Activated CD4-positive, alpha-beta T cell treated with anti-CD3 and anti-CD28 coated beads, Interleukin-2, amount 50 U/mL, for 4 hours (primary cell): ENCODE results near the gene SLC38A7.
"Not testable (repeated sequence)": the region's sequence is repeated elsewhere in the genome, so short reads cannot be mapped to it uniquely, and the experiment has no call there.

Experiments used
- DNase-seq, 2 experiments: peaks; one replicate each; pipeline ENCODE4 v3.0.0-alpha.2; 2020

SLC38A7 gene

DNA sequence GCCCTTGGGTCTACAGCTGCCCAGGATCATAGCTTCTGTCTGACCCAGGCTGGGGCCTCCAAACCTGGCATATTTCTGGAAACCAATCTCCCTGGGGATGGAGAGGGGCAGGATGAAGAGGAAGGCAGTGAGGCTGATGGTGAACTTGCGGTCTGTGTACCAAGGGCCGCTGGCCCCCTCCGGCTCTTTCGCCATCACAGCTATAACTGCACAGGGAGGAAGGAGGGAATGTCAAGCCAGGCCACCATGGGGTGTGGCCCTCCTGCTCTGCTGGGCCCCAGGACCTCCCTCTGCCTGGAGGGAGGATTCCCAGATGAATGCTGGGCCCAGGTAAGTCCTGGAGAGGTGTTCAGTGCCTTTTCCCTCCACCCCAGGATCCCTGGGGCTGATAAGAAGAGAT, 6.3 kb downstream of the SLC38A7 start:
- no peak for DNase-seq

DNA sequence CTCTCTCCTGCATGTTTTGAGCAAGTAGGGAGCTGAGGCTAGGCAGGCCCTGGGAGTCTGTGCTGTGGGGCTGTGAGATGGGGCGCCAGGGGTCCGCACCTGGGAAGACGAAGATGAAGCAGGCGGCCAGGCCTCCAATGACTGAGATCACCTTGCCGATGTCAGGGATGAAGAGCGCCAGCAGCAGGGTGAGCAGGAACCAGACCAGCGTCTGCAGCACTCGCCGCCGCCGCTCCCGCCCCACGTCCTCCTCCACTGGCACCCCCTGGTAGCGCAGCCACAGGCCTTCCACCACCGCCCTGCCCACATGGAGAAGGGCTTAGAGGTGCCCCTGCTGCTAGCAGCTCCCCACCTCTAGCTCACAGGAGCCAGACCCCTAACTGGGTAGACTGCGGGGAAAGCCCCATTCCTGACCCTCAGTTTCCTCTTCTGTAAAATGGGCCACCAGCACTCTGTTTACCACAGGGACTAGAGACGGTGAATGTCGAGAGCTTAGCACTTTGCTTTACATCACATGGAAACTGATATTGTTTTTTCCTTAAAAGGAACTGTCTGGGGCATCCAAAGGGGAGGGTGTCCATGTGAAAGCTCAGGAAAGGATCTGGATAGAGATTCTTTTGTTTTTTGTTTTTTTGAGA, 13.5 kb downstream of the SLC38A7 start:
- DNase-seq: no peak

DNA sequence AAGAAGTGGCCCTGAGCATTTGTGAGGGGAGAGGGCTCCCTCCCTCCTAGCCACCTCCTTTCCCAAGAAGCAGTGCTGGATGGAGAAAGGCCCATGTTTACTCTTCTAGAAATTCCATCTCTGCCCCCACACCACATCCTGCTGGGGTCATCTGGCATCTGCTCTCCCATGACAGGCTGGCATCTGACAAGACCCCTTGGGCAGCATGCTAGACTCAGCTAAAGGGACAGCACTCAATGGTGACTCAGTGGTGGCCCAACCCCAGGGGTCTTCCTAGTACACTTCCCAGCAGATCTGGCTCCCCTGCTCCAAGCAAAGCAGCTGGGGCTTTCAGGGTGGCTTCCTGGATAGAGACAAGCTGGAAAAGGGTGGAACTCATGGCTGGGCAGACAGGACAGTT, 14.4 kb downstream of the SLC38A7 start:
- no peak for DNase-seq

DNA sequence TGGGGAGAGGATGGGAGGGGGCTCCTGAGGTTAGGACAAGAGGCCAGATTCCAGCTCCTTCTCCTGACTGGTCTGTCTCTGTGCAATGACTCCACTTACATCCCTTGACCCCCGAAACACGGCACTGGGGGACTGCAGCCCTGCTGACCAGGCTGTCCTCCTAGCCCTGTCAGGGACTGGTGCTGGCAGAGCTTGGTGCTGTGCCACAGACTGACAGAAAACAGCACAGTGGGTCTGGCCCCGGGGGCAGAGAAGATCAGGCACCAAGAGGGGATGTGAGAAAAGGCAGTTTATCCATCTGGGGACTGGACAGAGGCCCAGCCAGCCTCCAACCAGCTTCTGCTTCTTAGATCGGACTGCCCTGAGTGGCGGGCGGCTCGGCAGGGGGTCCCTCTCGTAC, 19.4 kb downstream of the SLC38A7 start:
- no peak for DNase-seq

DNA sequence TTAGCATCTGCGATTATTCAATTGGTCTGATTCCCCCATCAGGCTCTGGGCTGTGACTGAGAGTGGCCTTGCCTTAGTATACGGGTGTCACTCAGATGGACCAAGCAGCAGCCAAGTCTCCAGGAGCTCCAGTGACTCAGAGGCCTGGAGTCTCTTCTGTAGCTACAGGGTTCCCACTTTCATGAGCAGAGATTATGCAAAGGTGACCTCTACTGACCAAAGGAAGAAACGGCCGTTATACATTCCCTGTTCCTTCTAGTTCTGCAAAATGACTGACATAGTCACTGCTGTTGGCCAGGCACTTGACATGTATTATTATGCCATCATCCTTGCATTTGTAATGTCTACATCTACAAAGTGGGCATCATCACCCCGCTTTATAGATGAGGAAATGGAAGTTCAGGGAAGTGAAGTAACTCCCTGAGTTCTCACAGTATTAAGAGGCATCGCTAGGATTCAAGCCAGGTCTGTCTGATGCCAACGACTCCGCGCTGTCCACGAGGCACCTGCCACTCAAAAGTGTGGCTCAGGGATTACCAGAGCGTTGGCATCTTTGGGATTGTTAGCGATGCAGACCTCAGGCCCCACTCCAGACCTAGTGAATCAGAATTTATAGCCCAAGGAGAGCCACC, 23.3 kb downstream of the SLC38A7 start:
- no peak for DNase-seq

DNA sequence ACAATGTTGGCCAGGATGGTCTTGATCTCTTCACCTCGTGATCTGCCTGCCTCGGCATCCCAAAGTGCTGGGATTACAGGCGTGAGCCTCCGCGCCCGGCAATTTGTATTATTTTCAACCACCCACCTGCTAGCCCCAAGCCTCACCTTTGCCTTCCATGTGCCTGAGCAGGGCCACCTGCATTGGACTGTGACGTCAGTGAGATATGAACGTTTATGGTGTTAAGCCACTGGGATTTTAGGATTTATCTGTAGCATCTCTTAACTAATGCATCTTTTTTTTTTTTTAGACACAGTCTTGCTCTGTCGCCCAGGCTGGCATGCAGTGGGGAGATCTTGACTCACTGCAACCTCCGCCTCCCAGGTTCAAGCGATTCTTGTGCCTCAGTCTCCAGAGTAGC, 24.7 kb downstream of the SLC38A7 start:
- not testable (repeated sequence) for DNase-seq

DNA sequence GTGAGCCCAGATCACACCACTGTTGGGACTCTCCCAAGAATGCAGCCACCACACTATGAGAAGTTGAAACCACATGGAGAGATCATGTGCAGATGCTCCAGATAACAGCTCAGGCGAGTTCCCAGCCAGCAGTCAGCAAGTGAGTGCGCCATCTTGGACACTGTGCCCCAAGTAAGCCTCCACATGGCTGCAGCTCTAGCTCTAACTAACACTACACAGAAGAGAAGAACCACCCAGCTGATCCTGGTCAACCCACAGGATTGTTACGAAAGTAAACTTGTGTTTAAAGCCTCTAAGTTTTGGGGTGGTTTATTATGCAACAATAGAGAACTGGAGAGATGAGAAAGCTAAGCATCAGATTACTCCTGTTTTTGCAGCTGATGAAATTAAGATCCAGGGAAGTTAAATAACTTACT, 25.8 kb downstream of the SLC38A7 start:
- DNase-seq: no peak

DNA sequence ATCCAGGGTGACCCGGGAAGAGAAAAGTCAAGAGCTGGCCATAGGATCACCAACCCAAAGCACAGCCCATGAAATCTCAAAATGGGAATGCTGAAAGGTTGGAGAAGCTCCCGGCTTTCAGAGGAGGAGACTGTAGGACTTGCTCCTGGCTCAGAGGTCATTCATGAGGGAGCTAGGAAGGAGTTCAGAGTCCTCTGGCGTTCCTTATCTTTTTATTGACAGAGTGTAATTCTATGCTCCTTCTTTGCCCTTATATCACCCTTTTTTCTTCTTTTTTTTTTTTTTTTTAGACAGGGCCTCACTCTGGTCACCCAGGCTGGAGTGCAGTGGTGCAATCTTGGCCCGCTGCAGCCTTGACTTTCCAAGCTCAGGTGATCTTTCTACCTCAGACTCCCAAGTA, 27.7 kb downstream of the SLC38A7 start:
- no peak for DNase-seq

DNA sequence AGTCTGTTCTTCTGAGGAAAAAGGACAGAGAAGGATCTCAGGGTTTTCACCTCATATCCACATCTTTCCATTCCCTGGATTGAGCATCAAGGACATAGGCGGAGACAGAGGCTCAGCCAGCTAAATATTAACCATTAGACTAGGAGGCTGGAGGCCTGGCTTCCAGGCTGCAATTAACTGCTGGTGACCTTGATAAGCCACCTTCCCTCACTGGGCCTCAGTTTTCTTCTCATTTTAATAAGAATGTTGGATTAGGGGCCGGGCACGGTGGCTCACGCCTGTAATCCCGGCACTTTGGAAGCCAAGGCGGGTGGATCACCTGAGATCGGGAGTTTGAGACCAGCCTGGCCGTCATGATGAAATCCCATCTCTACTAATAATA, 29.4 kb downstream of the SLC38A7 start:
- DNase-seq: no peak

DNA sequence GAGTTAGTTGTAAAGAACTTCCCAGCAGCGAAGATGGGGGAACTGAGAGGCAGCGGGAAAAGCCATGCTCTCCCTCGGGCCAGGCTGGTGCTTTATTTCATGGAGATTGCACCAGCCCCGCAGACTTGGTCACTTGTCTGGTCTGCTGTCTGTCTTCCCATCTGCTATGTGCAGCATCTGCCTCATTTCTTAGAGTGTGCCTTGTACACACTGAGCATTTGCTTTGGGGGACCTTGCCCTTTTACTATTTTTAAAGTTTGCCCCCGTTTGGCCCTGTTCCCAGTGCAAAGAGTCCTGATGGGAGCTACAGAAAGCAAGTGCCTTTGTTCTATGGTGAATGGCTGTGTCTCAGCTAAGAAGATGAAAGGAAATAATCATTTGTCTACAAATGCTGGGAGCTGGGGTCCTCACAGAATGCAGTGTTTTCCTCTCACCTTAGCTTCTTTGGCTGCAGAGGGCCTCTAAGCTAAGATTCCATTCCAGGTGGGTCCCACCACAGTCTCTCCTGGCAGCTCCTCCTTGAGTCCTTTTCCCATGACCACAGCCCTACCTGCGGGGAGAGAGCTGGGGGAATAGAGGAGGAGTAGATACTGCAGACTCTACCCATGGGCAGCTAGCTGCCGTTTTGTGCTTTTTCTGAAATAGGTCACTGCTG, 29.9 kb downstream of the SLC38A7 start:
- no peak for DNase-seq

DNA sequence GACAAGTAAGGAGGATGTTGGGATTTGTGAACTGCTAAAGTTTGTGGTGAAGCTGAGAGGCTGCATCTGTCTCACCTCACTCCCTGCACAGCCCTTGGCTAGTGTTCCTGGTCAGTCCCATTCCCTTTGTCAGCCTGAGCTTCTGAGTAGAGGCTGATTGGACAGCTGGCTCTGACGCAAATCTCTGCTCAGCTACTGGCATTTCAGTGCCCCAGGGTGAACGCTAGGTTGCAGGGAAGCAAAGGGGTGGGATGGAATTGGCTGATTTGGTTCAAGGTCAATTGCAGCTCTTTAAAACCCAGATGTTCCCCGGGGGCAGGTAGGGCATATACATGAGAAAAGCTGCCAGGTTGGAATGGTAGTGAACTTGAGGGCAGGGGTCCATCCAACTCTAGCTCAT, 31.8 kb downstream of the SLC38A7 start:
- no peak for DNase-seq

DNA sequence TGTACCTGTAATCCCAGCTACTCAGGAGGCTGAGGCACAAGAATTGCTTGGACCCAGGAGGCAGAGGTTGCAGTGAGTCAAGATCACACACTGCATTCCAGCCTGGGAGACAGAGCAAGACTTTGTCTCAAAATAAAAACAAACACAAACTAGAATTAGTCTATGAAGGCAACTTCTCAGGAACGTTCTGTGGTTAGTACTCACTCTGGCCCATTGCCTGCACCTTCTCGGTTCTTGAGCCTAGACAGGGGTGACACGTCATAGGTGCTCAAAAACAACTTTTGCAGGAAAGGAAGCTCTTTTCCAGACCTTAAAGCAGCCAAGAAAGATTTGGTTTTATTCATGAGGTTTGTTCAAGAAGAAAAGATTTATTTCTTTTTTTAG, 32.6 kb downstream of the SLC38A7 start:
- no peak for DNase-seq

DNA sequence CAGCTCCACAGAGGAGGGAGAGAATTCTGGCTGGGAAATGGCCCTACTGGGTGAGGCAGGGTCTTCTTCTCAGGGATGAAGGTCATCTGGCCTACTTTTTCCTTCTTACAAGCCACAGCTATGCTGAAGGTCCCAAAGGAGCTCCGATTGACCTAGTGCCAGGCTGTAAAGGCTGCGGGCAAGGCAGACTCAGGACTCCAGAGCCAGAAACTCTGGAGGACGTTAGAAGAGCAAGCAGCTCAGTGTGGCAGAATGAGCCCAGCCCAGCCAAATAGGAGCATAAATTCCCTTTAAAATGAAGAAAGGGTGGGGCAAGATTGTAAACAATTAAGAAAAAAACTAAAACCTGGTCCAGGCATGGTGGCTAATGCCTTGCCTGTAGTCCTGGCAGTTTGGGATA, 34.9 kb downstream of the SLC38A7 start:
- no peak for DNase-seq

DNA sequence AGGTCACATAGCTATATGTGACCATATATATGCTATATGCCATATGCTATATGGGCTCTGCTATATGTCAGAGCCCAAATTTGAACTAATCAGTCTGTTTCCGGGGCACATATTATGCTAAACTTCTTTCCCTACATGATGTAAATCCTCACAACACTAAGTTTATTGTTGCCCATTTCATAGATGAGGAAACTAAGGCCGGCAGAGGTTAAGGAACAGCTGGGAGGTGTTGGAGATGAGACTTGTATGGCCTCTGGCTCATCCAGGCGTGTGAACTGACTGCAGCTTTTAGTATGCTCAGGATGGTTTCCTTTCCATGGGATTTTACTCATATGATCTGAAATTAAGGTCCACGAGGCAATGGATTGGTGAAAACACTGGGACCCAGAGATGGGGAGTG, 37.5 kb downstream of the SLC38A7 start:
- DNase-seq: no peak

DNA sequence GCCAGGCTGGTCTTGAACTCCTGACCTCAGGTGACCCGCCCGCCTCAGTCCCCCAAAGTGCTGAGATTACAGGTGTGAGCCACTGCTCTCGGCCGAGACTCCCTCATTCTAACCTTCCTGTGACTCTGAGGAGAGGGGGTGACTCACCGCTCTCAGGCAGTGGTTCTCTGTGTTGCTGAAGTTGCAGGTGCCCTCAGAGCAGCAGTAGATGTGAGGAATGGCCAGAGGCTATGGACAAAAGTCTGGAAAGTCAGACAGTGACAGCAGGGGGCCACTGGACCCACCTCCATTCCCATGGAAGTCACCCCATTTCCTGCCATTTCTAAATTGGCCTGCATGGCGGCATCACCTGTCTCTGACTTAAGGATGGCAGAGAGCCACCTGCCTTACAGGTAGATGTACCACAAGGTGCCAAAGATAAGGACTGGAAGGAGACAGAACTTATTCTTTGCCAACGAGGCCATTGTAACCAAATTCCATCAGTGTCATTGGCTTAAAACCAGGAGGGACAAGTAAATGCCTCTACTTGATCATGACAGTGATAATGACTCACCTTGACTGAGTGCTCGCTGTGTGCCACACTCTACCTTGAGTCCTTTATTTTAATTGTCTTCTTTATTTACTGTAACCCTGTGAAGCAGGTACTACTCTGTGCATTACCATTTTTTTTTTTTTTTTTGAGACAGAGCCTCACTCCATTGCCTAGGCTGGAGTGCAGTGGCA, 39.6 kb downstream of the SLC38A7 start:
- DNase-seq: no peak

DNA sequence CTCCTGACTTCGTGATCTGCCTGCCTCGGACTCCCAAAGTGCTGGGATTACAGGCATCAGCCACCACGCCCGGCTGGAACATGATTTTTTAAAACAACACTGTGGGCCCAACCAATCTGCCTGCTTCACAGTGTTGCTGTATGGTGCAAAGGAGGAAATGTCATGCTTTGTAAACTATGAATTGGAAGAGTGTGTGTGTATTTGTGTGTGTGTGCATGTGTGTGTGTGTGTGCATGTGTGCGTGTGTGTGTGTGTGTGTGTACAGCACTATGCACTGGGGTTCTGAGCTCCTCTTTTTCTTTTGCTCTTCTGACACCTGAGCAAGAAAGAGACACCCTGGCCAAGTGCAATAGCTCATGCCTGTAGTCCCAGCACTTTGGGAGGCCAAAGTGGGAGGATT, 40.5 kb downstream of the SLC38A7 start:
- DNase-seq: no peak

DNA sequence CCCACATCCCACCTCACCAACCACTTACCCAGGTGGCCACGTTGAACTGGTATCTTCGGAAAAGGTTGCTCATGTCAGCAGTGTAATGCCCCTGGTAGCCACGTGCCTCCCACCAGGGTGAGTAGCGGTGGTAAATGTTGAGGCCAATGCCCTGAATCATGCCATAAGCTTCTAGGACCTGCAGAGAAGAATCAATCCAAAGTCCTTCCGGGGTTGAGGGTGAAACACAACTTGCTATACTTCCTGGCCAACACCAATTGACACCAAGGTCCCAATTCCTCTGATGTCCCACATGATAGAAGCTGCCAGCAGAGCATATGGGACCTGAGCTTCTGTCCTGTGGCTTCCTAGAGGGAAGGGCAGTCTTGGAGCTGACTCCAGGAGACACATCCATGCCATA, 43.6 kb downstream of the SLC38A7 start:
- no peak for DNase-seq

DNA sequence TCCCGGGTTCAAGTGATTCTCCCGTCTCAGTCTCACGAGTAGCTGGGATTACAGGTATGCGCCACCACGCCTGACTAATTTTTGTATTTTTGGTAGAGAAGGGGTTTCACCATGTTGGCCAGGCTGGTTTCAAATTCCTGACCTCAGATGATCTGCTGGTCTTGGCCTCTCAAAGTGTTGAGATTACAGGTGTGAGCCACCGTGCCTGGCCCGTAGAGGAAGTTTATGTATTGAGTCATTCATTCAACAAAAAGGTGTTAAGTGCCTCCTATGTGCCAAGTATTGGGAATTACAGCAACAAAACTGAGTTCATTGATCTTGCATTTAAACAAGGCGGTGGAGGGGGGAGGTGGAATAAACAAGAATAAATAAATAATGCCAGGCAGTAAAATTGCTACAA, 44.7 kb downstream of the SLC38A7 start:
- no peak for DNase-seq

DNA sequence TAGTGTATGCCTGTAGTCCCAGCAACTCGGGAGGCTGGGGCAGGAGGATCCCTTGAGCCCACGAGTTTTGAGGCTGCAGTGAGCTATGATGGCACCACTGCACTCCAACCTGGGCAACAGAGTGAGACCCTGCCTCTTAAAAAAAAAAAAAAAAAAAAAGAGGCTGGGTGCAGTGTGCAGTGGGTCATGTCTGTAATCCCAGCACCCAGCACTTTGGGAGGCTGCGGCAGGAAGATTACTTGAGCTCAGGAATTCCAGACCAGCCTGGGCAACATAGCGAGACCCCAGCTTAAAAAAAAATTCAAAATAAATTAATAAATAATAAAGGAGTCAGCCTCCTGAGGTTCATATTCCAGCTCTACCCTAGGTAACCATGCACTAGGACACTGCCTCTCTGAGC, 45.3 kb downstream of the SLC38A7 start:
- no peak for DNase-seq

DNA sequence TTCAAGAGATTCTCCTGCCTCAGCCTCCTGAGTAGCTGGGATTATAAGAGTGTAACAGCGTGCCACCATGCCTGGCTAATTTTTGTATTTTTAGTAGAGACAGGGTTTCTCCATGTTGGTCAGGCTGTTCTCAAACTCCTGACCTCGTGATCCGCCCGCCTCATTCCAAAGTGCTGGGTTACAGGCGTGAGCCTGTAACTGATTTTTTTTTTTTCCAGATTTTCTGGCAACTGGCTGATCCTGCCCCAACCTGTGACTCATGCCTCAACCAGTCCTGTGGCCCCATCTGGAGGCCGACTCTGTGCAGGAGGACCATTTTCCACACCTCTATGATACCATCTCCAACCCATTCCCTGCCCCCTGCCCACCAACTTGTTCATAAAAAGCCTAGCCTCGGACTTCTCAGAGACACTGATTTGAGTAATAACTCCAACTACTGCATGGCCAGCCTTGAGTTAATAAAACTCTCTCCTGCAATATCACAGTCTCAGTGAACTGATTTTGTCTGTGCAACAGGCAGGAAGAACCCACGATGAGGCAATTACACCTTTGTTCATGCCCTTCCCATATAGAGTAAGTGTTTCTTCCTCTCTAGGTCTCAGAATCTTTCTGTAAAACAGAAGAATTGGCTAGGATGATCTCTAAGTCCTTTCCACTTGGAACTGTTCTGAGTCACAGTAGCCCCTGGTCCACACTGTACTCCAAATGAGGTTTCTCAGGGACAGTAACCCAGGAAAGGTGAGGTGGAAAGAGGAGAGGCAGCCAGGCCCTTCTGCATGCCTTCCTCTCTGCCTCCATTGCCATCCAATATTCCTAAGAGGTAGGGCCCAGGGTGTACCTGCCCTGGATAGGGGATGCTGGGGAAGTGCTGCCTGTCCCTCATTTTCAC, 46.2 kb downstream of the SLC38A7 start:
- DNase-seq: no peak

DNA sequence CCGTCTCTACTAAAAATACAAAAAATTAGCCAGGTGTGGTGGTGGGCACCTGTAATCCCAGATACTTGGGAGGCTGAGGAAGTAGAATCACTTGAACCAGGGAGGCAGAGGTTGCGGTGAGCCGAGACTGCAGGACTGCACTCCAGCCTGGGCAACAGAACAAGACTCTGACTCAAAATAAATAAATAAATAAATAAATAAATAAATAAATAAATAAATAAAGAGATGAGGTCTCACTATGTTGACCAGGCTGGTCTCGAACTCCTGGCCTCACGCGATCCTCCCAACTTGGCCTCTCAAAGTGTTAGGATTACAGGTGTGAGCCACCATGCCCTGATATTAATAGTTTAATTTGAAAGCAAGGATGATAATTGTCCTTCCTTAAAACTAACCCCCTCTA, 47.5 kb downstream of the SLC38A7 start:
- not testable (repeated sequence) for DNase-seq

DNA sequence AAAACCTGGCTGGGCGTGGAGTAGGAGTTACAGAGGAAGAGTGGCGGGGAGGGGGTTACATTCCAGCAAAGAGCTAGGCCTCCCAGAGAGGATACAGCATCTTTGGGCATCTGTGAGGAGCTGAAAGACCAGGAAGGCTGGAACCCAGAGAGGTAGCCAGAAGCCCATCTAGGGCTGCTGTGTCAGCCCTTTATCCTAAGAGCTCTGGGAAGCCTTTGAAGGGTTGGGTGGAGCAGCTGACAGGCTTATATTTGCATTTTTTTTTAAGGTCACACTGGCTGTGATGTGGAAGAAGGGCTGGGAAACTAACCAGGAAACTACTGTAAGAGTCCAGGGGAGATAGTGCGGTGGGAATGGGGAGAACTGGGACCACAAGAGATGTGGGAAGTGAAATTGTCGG, 48.1 kb downstream of the SLC38A7 start:
- no peak for DNase-seq

DNA sequence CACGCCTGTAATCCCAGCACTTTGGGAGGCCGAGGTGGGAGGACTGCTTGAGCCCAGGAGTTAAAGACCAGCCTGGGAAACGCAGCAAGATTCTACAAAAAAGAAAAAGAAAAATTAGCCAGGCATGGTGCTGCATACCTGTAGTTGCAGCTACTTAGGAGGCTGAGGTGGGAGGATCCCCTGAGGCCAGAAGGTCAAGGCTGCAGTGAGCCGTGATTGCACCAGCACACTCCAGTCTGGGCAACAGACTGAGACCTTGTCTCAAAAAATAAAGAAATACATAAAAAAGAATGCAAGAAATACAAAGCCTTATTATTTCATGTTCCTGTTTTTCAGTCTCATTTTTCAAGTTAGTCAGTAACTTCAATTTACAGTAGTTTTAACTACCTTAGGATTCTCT, 49.1 kb downstream of the SLC38A7 start:
- DNase-seq: no peak
